Measurements from ENCODE around the gene SPATS2.

- no peak for TF ChIP-seq ZNF274 (IDR thresholded peaks at IDR 0.05; ENCODE audit: low read depth, low read length)
- TF ChIP-seq SUZ12 (IDR thresholded peaks at IDR 0.05; ENCODE audit: extremely low read depth, insufficient read depth, insufficient read length), result no peak
Measured at GRCh38 chr12:49346659-49347310, 20.5 kb upstream of the SPATS2 start, which contains the start of gene DNAJC22.
